Small intestine (tissue), 7 donors: Measurements from ENCODE around the gene ABCB9. TPM values are rescaled to one million over a fixed set of nuclear protein-coding genes. Genes with fewer than 3 reads are reported as not detected.
"Not testable (repeated sequence)": the region's sequence is repeated elsewhere in the genome, so short reads cannot be mapped to it uniquely, and the experiment has no call there.

ENCODE experiments used
- DNase-seq, 2 donors: peaks; one replicate each; pipeline versions ENCODE4 v3.0.0 to v3.0.0-alpha.2; 2013
- FAIRE-seq: peaks from 2 replicates; lab custom pipeline; 2012; peaks lifted over from hg19 to GRCh38; lab: Jason Lieb, UNC
- H3K27ac ChIP-seq, 3 donors: one replicate each; pipeline ENCODE4 v1.5.1; 2013; ENCODE audit warnings: low read length in 2 of 3, mild to moderate bottlenecking in 2 of 3, control low read depth in 1 of 3, inconsistent platforms in 1 of 3, low read depth in 1 of 3, moderate library complexity in 1 of 3
- H3K27me3 ChIP-seq, 3 donors: one replicate each; pipeline ENCODE4 v1.6.1; 2013; ENCODE audit warnings: low read length in 3 of 3, inconsistent platforms in 1 of 3; ENCODE audit not compliant: control insufficient read depth in 3 of 3, insufficient read depth in 3 of 3
- H3K36me3 ChIP-seq, 3 donors: one replicate each; pipeline ENCODE4 v1.6.1; 2013; ENCODE audit warnings: low read length in 3 of 3, inconsistent platforms in 1 of 3, low read depth in 1 of 3, mild to moderate bottlenecking in 1 of 3, moderate library complexity in 1 of 3; ENCODE audit not compliant: control insufficient read depth in 3 of 3, insufficient read depth in 2 of 3
- H3K4me1 ChIP-seq, 3 donors: one replicate each; pipeline ENCODE4 v1.6.1; 2013; ENCODE audit warnings: low read length in 2 of 3, inconsistent platforms in 1 of 3, low read depth in 1 of 3, mild to moderate bottlenecking in 1 of 3, moderate library complexity in 1 of 3; ENCODE audit not compliant: control insufficient read depth in 3 of 3, insufficient read depth in 2 of 3
- H3K4me3 ChIP-seq, 3 donors: one replicate each; pipeline ENCODE4 v1.5.1; 2013; ENCODE audit warnings: low read length in 3 of 3, control low read depth in 1 of 3, inconsistent platforms in 1 of 3, low read depth in 1 of 3, mild to moderate bottlenecking in 1 of 3, moderate library complexity in 1 of 3
- H3K9me3 ChIP-seq, 2 donors: one replicate each; pipeline ENCODE4 v1.6.1; 2013; ENCODE audit warnings: low read depth in 1 of 2, low read length in 1 of 2; ENCODE audit not compliant: control insufficient read depth in 2 of 2, insufficient read depth in 1 of 2
- WGBS, 3 donors: extraction: QIAGEN DNeasy Blood & Tissue Kit; methylation state at CpG; one replicate each; pipeline ENCODE4 v1.1.7; 2013; 5-methylcytosine and 5-hydroxymethylcytosine counted together
- polyA plus RNA-seq, 4 donors: library from polyadenylated mRNA; stranded (reverse) in 3 of 4; unstranded in 1 of 4; fragments of 200-250 nt in 3 of 4; fragments of 120-200 nt in 1 of 4; gene quantifications; one replicate each; pipeline versions ENCODE4 v1.2.1 to v1.2.3, GENCODE V29; 2013
- donor health status: healthy with polysubstance abuse.
- donor health status: control.
- donor health status: control.
- donor health status: Bipolar disorder and iron deficiency.
- donor health status: healthy.

The ABCB9 gene
- polyA plus RNA-seq, 4 donors, result 2.5 to 6.6 (median 4.7) TPM

DNA sequence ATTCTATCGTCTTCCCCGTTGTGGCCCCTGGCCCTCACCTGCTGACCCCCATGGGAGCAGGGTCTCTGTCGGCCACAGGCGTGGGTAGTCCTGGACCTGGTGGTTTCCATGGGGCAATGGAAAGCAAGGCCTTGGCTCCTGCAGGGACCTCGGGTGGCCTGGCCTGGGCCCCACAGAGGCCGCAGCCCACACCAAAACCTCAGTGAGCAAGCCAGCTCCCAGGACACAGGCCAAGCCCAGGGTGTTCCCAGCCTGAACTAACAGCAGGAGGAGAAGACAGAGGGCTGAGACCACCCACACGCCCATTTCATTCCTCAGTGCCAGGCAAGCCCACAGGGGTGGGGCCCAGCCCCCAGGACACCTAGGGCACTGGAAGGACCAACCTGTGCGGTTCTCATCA is 16.9 kb downstream of the ABCB9 start:
- H3K36me3 ChIP-seq, result peaks cover 0 to 22% (median 0%) of the 10 kb centered on the region in 3 donors
- FAIRE-seq (no peak), DNase-seq (no peak)
- H3K4me3 ChIP-seq, result no peak overlapping the region
- WGBS, 3 donors, result 89 to 94% (median 91%) methylated on average over 8 of the region's 8 CpGs
- no peaks in the 10 kb centered on the region for H3K9me3 ChIP-seq
- no peaks in the 10 kb centered on the region for H3K27me3 ChIP-seq
- no peak overlapping the region for H3K27ac ChIP-seq
- H3K4me1 ChIP-seq, result peaks cover 3 to 25% (median 8%) of the 10 kb centered on the region in 3 donors

GRCh38 chr12:122948605-122949004 is 17.7 kb downstream of the ABCB9 start:
- FAIRE-seq (no peak), DNase-seq (no peak)
- WGBS, 3 donors, result 86 to 94% (median 92%) methylated on average over 14 of the region's 14 CpGs
- no peaks in the 10 kb centered on the region for H3K27me3 ChIP-seq
- H3K36me3 ChIP-seq, result peaks cover 0 to 22% (median 0%) of the 10 kb centered on the region in 3 donors
- no peaks in the 10 kb centered on the region for H3K9me3 ChIP-seq
- H3K4me1 ChIP-seq, result peaks cover 3 to 25% (median 8%) of the 10 kb centered on the region in 3 donors
- H3K4me3 ChIP-seq, result no peak overlapping the region
- no peak overlapping the region for H3K27ac ChIP-seq

DNA sequence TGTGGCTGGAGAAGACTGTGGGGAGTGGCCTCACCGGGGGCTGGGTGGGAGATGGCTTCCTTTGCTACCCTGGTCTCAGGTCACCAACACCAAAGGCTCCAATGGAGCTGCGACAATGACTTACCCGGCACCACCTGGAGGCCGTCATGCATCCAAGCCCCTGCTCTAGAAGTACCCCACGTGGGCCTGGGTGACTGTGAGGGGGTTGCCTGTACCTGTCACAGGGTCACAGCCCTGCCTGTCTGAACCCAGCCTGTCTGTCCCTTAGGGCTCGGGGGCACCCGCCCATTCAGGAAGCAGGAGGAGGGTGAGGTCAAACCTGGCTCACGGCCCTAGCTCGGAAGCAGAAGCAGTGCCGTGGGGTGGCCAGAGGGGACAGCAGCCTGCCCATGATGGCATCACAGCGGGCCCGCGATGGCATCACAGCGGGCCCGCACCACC is 18.9 kb downstream of the ABCB9 start:
- FAIRE-seq (no peak), DNase-seq (no peak)
- Histone ChIP-seq H3K9me3 (no peaks in the 10 kb centered on the region), H3K36me3 (peaks cover 0 to 22% (median 0%) of the 10 kb centered on the region in 3 donors), H3K27ac (peak overlapping the region in 2 of 3 donors; percentile 50 to 56), H3K4me3 (no peak overlapping the region), H3K27me3 (no peaks in the 10 kb centered on the region), H3K4me1 (peaks cover 3 to 25% (median 8%) of the 10 kb centered on the region in 3 donors)
- 64 to 73% (median 72%) methylated on average over 11 to 15 of the region's 15 CpGs for WGBS, 3 donors

DNA sequence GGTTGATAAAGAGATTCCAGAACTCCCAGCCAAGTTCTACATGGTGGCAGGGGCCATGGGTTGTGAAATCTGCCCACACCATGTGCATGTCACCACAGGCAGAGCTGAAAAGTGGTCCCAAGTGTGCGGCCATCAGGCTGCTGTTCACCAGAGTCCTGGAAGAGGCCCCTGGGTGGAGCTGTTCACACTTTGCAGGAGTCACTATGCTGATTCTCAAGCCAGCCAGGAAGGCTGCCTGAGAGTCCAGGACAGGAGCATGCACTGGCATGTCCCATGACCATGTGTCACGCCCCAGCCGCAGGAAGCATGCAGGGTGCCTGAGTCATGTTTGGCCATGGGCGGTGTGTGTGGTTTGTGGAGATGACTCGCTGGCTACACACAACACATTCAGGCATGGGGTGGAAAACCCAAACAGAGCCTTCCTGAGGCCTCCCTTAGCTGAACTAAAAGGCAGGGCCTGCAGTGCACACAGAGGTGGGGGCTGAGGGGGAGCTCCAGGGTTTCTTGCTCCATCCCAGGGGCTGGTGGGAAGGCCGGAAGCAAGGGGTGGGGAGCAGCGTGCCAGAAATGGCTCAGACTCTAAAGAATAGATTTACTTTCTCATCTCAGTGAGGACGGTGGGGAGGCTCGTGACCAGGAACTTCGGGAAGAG is 19.4 kb downstream of the ABCB9 start:
- Histone ChIP-seq H3K36me3 (peaks cover 0 to 22% (median 0%) of the 10 kb centered on the region in 3 donors), H3K27ac (peak overlapping the region; percentile 28 to 56 (median 50)), H3K4me3 (no peak overlapping the region), H3K27me3 (no peaks in the 10 kb centered on the region), H3K4me1 (peaks cover 3 to 24% (median 8%) of the 10 kb centered on the region in 3 donors), H3K9me3 (no peaks in the 10 kb centered on the region)
- DNase-seq (peak; percentile 81), FAIRE-seq (no peak)
- WGBS, 3 donors, result 53 to 59% (median 54%) methylated on average over 10 of the region's 10 CpGs

DNA sequence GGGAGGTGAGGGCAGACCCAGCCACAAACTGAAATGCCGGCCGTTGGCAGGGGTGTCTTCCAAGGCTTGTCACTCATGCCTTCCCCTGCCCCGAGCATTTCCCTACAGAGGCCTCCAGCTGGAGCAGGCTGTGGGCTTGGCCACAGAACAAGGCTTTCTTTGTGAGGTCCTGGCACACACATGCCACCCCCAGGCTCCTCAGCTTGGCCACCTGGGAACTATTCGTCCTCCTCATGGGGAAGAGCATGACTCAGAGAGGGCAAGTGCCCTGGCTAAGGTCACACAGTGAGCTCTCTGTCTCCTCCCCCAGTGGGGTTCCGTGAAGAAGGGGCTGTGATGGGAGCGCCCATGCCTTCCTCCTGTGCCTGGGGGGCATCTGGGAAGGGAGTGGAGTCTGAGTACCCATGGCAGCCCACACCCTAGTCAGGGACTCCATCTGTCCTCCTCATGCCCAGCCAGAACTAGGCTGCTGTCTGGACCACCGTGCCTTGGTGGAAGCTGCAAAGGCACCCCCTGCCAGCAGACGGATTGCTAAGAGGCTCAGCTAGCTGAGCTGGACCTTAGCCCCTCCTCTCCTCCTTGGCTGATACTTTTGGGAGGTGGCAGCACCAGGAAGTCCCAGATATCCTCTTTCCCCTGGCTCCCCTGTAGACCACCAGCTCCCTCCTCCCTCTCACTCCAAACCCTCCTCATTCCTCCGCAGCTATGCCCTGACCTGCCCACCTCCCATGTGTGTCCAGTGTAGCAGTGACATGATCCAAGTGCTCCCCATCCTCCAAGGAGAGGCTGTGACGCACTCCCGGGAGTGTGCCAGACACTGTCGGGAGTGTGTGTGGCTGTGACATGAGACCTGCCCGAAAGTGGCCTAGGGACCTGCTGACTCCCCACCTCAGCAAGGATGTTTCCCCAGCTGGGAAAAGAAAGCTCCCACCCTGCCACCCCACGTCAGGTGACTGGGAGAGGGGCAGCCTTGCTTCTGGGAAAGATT is 21.4 kb downstream of the ABCB9 start:
- no peak overlapping the region for H3K4me3 ChIP-seq
- H3K36me3 ChIP-seq, result peaks cover 0 to 16% (median 0%) of the 10 kb centered on the region in 3 donors
- no peaks in the 10 kb centered on the region for H3K9me3 ChIP-seq
- 47 to 63% (median 50%) methylated on average over 14 of the region's 14 CpGs for WGBS, 3 donors
- peaks cover 3 to 14% (median 8%) of the 10 kb centered on the region in 3 donors for H3K4me1 ChIP-seq
- DNase-seq (peak in 1 of 2 donors; percentile 44), FAIRE-seq (no peak)
- H3K27ac ChIP-seq, result peak overlapping the region in 1 of 3 donors; percentile 38
- no peaks in the 10 kb centered on the region for H3K27me3 ChIP-seq

GRCh38 chr12:122943196-122943595 is 23.1 kb downstream of the ABCB9 start:
- no peak for DNase-seq
- H3K27ac ChIP-seq, result peak overlapping the region in 2 of 3 donors; percentile 4 to 17
- H3K4me3 ChIP-seq, result no peak overlapping the region
- H3K4me1 ChIP-seq, result peaks cover 3 to 13% (median 8%) of the 10 kb centered on the region in 3 donors
- FAIRE-seq, result no peak
- no peaks in the 10 kb centered on the region for H3K9me3 ChIP-seq
- H3K27me3 ChIP-seq, result no peaks in the 10 kb centered on the region
- WGBS, 3 donors, result 68 to 86% (median 75%) methylated on average over 13 of the region's 13 CpGs
- peaks cover 0 to 7% (median 0%) of the 10 kb centered on the region in 3 donors for H3K36me3 ChIP-seq

GRCh38 chr12:122942637-122943036 is 23.6 kb downstream of the ABCB9 start:
- H3K4me3 ChIP-seq, result no peak overlapping the region
- peaks cover 0 to 7% (median 0%) of the 10 kb centered on the region in 3 donors for H3K36me3 ChIP-seq
- DNase-seq, result peak; percentile 51 to 74
- no peaks in the 10 kb centered on the region for H3K9me3 ChIP-seq
- H3K27ac ChIP-seq, result peak overlapping the region in 2 of 3 donors; percentile 4 to 17
- H3K27me3 ChIP-seq, result no peaks in the 10 kb centered on the region
- 89 to 94% (median 93%) methylated on average over 2 of the region's 2 CpGs for WGBS, 3 donors
- no peak for FAIRE-seq
- peaks cover 3 to 13% (median 7%) of the 10 kb centered on the region in 3 donors for H3K4me1 ChIP-seq

DNA sequence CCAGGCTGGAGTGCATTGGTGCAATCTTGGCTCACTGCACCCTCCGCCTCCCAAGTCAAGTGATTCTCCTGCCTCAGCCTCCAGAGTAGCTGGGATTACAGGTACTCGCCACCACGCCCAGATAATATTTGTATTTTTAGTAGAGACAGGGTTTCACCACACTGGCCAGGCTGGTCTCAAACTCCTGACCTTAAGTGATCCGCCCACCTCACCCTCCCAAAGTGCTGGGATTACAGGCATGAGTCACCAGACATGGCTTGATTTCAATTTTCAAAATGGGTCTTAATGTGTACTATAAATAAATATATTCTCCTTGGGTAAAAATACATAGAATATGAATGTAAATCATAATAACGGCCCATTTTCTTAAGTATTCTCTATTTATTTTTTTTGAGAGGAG is 24.9 kb downstream of the ABCB9 start:
- DNase-seq, H3K27me3 ChIP-seq, H3K27ac ChIP-seq, H3K4me3 ChIP-seq, H3K36me3 ChIP-seq, FAIRE-seq, H3K4me1 ChIP-seq, H3K9me3 ChIP-seq: not testable (repeated sequence)
- 71 to 83% (median 78%) methylated on average over 5 of the region's 5 CpGs for whole genome bisulfite sequencing, 3 donors
